Neural progenitor cell (in vitro differentiated cells): ENCODE data around the gene STK32B. TPM values are rescaled to one million over a fixed set of nuclear protein-coding genes. Genes with fewer than 3 reads are reported as not detected.

Experiments
- DNase-seq: peaks from one replicate; pipeline ENCODE4 v3.0.0-alpha.2; 2016; ENCODE audit warnings: low spot score
- H2AFZ ChIP-seq: fragments of 200-600 bp; sonication (generic); replicated peaks from 2 replicates; pipeline ENCODE4 v1.6.1; 2016; ENCODE audit warnings: antibody characterized with exemption
- H3F3A ChIP-seq: fragments of 200-600 bp; sonication (generic); 2 replicates; pipeline ENCODE4 v1.6.1; 2016; ENCODE audit warnings: antibody characterized with exemption, low read depth
- H3K27ac ChIP-seq: fragments of 200-600 bp; sonication (generic); 2 replicates; pipeline ENCODE4 v1.5.1; 2016; ENCODE audit warnings: mild to moderate bottlenecking
- H3K27me3 ChIP-seq: fragments of 200-600 bp; sonication (generic); 2 replicates; pipeline ENCODE4 v1.6.1; 2016; ENCODE audit warnings: mild to moderate bottlenecking, moderate library complexity
- H3K36me3 ChIP-seq: fragments of 200-600 bp; sonication (generic); 2 replicates; pipeline ENCODE4 v1.5.1; 2016
- H3K4me1 ChIP-seq: fragments of 200-600 bp; sonication (generic); 2 replicates; pipeline ENCODE4 v1.6.1; 2016; ENCODE audit warnings: mixed run types
- H3K4me2 ChIP-seq: fragments of 200-600 bp; sonication (generic); 2 replicates; pipeline ENCODE4 v1.6.1; 2016
- H3K4me3 ChIP-seq: fragments of 200-600 bp; sonication (generic); 2 replicates; pipeline ENCODE4 v1.5.1; 2016
- H3K79me2 ChIP-seq: fragments of 200-600 bp; sonication (generic); 2 replicates; pipeline ENCODE4 v1.6.1; 2016; ENCODE audit warnings: low read depth
- H3K9ac ChIP-seq: fragments of 200-600 bp; sonication (generic); 2 replicates; pipeline ENCODE4 v1.6.1; 2016
- H3K9me3 ChIP-seq: fragments of 200-600 bp; sonication (generic); 2 replicates; pipeline ENCODE4 v1.5.1; 2016; ENCODE audit warnings: low read depth
- H4K20me1 ChIP-seq: fragments of 200-600 bp; sonication (generic); 2 replicates; pipeline ENCODE4 v1.6.1; 2016; ENCODE audit warnings: low read depth
- H3K27ac Mint-ChIP-seq: 3 replicates; pipeline ENCODE4 v1.8.0; 2021; ENCODE audit warnings: mixed read lengths
- H3K27me3 Mint-ChIP-seq: 2 replicates; pipeline ENCODE4 v1.8.0; 2022; ENCODE audit warnings: low read depth, mild to moderate bottlenecking, inconsistent platforms, moderate library complexity, mixed read lengths; ENCODE audit not compliant: insufficient read depth
- H3K36me3 Mint-ChIP-seq: 3 replicates; pipeline ENCODE4 v1.8.0; 2021; ENCODE audit warnings: mixed read lengths
- H3K4me1 Mint-ChIP-seq: 3 replicates; pipeline ENCODE4 v1.8.0; 2021; ENCODE audit warnings: mixed read lengths
- H3K4me3 Mint-ChIP-seq: 3 replicates; pipeline ENCODE4 v1.8.0; 2021; ENCODE audit warnings: mild to moderate bottlenecking, moderate library complexity, mixed read lengths
- H3K9me3 Mint-ChIP-seq: 3 replicates; pipeline ENCODE4 v1.8.0; 2020; ENCODE audit warnings: mixed read lengths
- EZH2 ChIP-seq: fragments of 200-600 bp; sonication (generic); IDR thresholded peaks from 2 replicates; pipeline ENCODE4 v1.6.1; 2017; ENCODE audit warnings: antibody characterized with exemption, mild to moderate bottlenecking, moderate library complexity
- EZH2phosphoT487 ChIP-seq: fragments of 200-600 bp; sonication (generic); IDR thresholded peaks from 2 replicates; pipeline ENCODE4 v1.6.1; 2017; ENCODE audit warnings: antibody characterized with exemption
- total RNA-seq: library from RNA; depleted of rRNA; stranded (reverse); fragments of >200 nt; gene quantifications from 2 replicates; pipeline ENCODE4 v1.2.3, GENCODE V29; 2015; ENCODE audit warnings: low replicate concordance
- TF ChIP-seq, protein P1 (sequence below): fragments of 200-600 bp; sonication (generic); IDR thresholded peaks from 2 replicates; pipeline ENCODE4 v1.5.1; 2017; ENCODE audit warnings: antibody characterized with exemption, mild to moderate bottlenecking

Gene STK32B
- total RNA-seq, 1 donor from 2014 or later = 2.5 TPM

DNA sequence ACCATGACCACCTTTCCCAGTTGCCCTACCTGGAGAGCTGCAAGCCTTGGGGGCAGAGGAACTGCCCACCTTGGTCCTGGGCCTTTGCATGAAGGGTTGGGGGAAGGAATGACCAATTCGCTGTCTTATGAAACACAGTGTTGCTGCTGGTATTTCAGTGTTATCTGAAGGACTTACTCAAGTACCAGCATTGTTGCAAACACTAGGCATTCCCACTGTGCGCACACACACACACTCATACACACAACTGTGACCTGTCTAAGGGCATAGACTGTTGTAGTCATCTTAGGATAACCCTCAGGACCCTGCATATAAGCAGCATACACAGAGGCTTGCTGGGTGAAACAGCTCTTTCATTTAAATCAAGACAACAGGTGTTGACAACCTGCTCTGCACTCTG is 446.2 kb downstream of the STK32B start:
- no peak overlapping the region for H3K27ac ChIP-seq
- no peak overlapping the region for H3K27ac Mint-ChIP-seq

DNA sequence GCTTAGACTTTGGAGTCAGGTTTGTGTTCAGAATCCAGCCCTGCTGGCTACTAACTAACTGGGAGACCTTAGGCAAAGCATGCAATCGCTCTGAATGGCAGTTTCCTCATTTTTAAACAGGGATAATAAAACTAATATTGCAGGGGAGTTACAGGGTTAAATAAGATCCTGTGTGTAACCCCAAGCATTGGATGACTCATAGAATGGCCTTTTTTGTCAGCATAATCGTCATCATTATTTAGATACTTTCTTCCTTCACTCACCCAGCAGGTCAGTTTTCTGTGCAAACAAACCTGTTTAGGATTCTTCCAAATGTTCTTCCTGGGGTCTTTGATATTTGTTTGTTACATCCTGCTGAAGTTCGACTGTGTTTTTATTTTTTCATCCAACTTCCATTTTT is 448.9 kb downstream of the STK32B start:
- peaks cover 2% of the 10 kb centered on the region for H3K9me3 Mint-ChIP-seq
- H4K20me1 ChIP-seq = no peaks in the 10 kb centered on the region
- H3K27ac Mint-ChIP-seq = no peak overlapping the region
- no peaks in the 10 kb centered on the region for H3K36me3 ChIP-seq
- H2AFZ ChIP-seq = no peak overlapping the region
- no peaks in the 10 kb centered on the region for H3K27me3 ChIP-seq
- H3K27me3 Mint-ChIP-seq = peaks cover 4% of the 10 kb centered on the region
- no peaks in the 10 kb centered on the region for H3K79me2 ChIP-seq
- H3K4me1 ChIP-seq = no peaks in the 10 kb centered on the region
- no peaks in the 10 kb centered on the region for H3K9me3 ChIP-seq
- H3K27ac ChIP-seq = no peak overlapping the region
- H3K4me3 ChIP-seq = no peak overlapping the region
- no peaks in the 10 kb centered on the region for H3F3A ChIP-seq
- H3K9ac ChIP-seq = no peak overlapping the region
- H3K36me3 Mint-ChIP-seq = no peaks in the 10 kb centered on the region
- no peak overlapping the region for H3K4me3 Mint-ChIP-seq
- DNase-seq = no peak
- H3K4me2 ChIP-seq = no peak overlapping the region
- peaks cover 26% of the 10 kb centered on the region for H3K4me1 Mint-ChIP-seq
- TF ChIP-seq EZH2 = no peak

More for the DNA sequence above, 446.2 kb downstream of the STK32B start:
- Histone ChIP-seq H3K9ac (no peak overlapping the region), H3K4me3 (no peak overlapping the region), H2AFZ (no peak overlapping the region), H3K36me3 (no peaks in the 10 kb centered on the region), H3K27me3 (no peaks in the 10 kb centered on the region), H4K20me1 (no peaks in the 10 kb centered on the region), H3K9me3 (no peaks in the 10 kb centered on the region), H3K79me2 (no peaks in the 10 kb centered on the region), H3K4me2 (no peak overlapping the region), H3K4me1 (no peaks in the 10 kb centered on the region), H3F3A (no peaks in the 10 kb centered on the region)
- Mint-ChIP-seq H3K4me3 (no peak overlapping the region), H3K27me3 (no peaks in the 10 kb centered on the region), H3K4me1 (peaks cover 16% of the 10 kb centered on the region), H3K36me3 (no peaks in the 10 kb centered on the region), H3K9me3 (peaks cover 6% of the 10 kb centered on the region)
- DNase-seq = no peak
- TF ChIP-seq EZH2phosphoT487 = no peak
- TF ChIP-seq, protein P1, sequence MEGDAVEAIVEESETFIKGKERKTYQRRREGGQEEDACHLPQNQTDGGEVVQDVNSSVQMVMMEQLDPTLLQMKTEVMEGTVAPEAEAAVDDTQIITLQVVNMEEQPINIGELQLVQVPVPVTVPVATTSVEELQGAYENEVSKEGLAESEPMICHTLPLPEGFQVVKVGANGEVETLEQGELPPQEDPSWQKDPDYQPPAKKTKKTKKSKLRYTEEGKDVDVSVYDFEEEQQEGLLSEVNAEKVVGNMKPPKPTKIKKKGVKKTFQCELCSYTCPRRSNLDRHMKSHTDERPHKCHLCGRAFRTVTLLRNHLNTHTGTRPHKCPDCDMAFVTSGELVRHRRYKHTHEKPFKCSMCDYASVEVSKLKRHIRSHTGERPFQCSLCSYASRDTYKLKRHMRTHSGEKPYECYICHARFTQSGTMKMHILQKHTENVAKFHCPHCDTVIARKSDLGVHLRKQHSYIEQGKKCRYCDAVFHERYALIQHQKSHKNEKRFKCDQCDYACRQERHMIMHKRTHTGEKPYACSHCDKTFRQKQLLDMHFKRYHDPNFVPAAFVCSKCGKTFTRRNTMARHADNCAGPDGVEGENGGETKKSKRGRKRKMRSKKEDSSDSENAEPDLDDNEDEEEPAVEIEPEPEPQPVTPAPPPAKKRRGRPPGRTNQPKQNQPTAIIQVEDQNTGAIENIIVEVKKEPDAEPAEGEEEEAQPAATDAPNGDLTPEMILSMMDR = no peak
- TF ChIP-seq EZH2 = no peak

DNA sequence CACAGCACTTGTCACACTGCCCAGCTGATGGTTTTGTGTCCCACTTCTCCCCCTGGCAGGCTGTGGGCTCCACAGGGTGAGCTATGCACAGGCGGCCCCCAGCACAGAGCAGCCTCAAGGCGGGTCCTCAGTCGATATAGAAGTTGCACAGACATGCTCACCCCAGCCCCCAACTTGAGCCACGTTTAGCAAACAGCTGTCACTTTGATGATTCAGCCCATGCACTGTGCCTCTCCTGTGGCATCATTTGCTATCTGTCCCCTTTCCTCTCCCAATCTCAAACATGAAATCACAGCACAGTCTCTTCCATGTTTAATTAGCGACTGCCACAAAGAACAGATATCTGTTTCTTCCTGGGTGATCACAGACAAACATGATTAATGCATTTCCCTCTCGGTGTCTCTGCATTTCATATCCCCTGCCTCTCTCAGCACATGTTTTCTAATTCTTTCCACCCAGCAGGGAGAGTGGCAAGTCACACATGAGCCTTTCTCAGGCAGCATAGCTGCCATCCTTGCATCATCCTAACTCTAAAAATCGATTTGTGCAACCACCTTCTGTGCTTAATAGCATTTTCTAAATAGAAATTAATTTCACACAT is 452.2 kb downstream of the STK32B start:
- Histone ChIP-seq H3K4me2 (no peak overlapping the region), H3K9ac (no peak overlapping the region), H4K20me1 (no peaks in the 10 kb centered on the region), H3K79me2 (no peaks in the 10 kb centered on the region), H3K4me3 (no peak overlapping the region), H3K36me3 (no peaks in the 10 kb centered on the region), H2AFZ (no peak overlapping the region), H3K27me3 (no peaks in the 10 kb centered on the region), H3F3A (no peaks in the 10 kb centered on the region), H3K9me3 (no peaks in the 10 kb centered on the region), H3K27ac (no peak overlapping the region), H3K4me1 (no peaks in the 10 kb centered on the region)
- no peak for DNase-seq
- H3K4me1 Mint-ChIP-seq = peaks cover 17% of the 10 kb centered on the region
- no peaks in the 10 kb centered on the region for H3K36me3 Mint-ChIP-seq
- peak overlapping the region; percentile 12 for H3K27ac Mint-ChIP-seq
- no peak overlapping the region for H3K4me3 Mint-ChIP-seq
- H3K27me3 Mint-ChIP-seq = peaks cover 4% of the 10 kb centered on the region
- no peak for TF ChIP-seq EZH2
- TF ChIP-seq EZH2phosphoT487 = no peak
- TF ChIP-seq, protein P1 = no peak
- no peaks in the 10 kb centered on the region for H3K9me3 Mint-ChIP-seq

DNA sequence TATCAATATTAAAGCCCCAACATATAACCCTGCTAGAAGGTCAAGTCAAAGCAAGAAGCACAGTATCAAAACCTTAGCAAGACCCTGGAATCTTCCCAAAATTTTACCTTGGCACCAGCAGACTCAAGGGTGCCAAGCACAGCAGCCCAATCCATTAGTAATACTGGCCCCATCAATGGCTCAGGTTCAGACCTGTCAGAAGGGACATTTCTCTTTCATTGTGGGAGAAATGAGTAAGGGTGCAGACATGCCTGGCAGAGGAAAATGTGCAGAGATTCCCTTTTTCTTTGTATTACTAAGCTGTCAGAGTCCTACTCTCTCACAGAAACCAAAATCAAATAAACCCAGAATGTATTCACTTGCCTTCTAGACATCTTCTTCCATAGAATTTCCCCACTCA is 453.2 kb downstream of the STK32B start:
- no peaks in the 10 kb centered on the region for H3K4me1 ChIP-seq
- no peak overlapping the region for H2AFZ ChIP-seq
- H3K9me3 ChIP-seq = no peaks in the 10 kb centered on the region
- H3K4me2 ChIP-seq = no peak overlapping the region
- no peaks in the 10 kb centered on the region for H3F3A ChIP-seq
- no peak for TF ChIP-seq EZH2phosphoT487
- TF ChIP-seq, protein P1 = no peak
- TF ChIP-seq EZH2 = no peak
- H3K36me3 ChIP-seq = no peaks in the 10 kb centered on the region
- H3K4me3 ChIP-seq = no peak overlapping the region
- no peak overlapping the region for H3K9ac ChIP-seq
- Mint-ChIP-seq H3K36me3 (no peaks in the 10 kb centered on the region), H3K9me3 (no peaks in the 10 kb centered on the region), H3K4me3 (no peak overlapping the region), H3K4me1 (peaks cover 17% of the 10 kb centered on the region), H3K27me3 (peaks cover 4% of the 10 kb centered on the region), H3K27ac (no peak overlapping the region)
- DNase-seq = no peak
- H3K27me3 ChIP-seq = no peaks in the 10 kb centered on the region
- H3K79me2 ChIP-seq = no peaks in the 10 kb centered on the region
- H3K27ac ChIP-seq = no peak overlapping the region
- no peaks in the 10 kb centered on the region for H4K20me1 ChIP-seq
